22Rv1 (cell line): ENCODE data around the gene SIRT5.

Experiments used
- ZFX ChIP-seq: fragments of 450-650 bp; IDR thresholded peaks from 2 replicates; pipeline ENCODE4 v1.6.1; 2017; ENCODE audit warnings: antibody characterized with exemption, borderline replicate concordance
- TF ChIP-seq, protein P1 (sequence below): fragments of 450-650 bp; IDR thresholded peaks from 2 replicates; pipeline ENCODE4 v1.5.1; 2017; ENCODE audit warnings: mild to moderate bottlenecking

DNA sequence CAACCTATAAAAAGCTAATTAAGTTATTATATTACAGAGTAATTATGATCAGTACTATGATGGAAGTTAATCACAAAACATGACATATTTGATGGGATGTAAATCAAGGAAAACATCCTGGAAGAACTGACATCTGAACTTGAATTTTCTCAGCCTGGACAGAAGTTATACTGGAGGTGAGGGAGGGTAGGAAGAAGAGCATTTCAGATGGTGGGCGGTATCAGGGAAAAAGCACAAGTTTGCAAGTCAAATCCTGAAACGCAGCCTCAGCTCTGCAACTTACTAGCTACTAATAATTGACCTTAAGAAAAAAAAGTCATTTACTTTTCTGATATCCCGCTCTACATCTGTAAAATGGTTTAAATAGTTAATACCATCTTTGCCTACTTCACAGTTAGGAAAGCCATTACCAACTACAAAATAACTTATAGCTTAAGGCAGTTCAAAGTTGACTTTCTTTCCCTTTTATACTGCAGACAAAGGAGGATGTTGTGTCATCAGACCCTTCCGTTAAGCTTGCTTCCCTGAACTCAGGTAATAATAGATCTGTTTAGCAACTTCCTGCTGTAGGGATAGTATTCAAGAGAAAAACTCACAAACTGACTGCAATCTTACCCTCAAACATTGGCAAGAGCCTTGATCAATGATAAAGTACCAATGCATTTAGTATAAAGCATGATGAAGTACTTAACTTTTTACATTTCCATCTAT is 61.7 kb downstream of the SIRT5 start:
- TF ChIP-seq, protein P1, sequence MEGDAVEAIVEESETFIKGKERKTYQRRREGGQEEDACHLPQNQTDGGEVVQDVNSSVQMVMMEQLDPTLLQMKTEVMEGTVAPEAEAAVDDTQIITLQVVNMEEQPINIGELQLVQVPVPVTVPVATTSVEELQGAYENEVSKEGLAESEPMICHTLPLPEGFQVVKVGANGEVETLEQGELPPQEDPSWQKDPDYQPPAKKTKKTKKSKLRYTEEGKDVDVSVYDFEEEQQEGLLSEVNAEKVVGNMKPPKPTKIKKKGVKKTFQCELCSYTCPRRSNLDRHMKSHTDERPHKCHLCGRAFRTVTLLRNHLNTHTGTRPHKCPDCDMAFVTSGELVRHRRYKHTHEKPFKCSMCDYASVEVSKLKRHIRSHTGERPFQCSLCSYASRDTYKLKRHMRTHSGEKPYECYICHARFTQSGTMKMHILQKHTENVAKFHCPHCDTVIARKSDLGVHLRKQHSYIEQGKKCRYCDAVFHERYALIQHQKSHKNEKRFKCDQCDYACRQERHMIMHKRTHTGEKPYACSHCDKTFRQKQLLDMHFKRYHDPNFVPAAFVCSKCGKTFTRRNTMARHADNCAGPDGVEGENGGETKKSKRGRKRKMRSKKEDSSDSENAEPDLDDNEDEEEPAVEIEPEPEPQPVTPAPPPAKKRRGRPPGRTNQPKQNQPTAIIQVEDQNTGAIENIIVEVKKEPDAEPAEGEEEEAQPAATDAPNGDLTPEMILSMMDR, result no peak
- TF ChIP-seq ZFX, result no peak
